Choroid plexus epithelial cell (primary cell): ENCODE results near the gene ASF1A.

Source experiments
- DNase-seq: peaks from one replicate; pipeline ENCODE4 v3.0.0-alpha.2; 2010; ENCODE audit warnings: low read depth
- H3K4me3 ChIP-seq: 2 replicates; pipeline ENCODE4 v1.5.1; 2011; ENCODE audit warnings: low read depth, mild to moderate bottlenecking, control low read depth, low read length, moderate library complexity
- TF ChIP-seq, protein P1 (sequence below): conservative IDR thresholded peaks from 2 replicates; pipeline ENCODE4 v1.5.1; 2011; ENCODE audit warnings: low read depth, mild to moderate bottlenecking, control low read depth, inconsistent platforms, low read length, moderate library complexity

Gene ASF1A

DNA sequence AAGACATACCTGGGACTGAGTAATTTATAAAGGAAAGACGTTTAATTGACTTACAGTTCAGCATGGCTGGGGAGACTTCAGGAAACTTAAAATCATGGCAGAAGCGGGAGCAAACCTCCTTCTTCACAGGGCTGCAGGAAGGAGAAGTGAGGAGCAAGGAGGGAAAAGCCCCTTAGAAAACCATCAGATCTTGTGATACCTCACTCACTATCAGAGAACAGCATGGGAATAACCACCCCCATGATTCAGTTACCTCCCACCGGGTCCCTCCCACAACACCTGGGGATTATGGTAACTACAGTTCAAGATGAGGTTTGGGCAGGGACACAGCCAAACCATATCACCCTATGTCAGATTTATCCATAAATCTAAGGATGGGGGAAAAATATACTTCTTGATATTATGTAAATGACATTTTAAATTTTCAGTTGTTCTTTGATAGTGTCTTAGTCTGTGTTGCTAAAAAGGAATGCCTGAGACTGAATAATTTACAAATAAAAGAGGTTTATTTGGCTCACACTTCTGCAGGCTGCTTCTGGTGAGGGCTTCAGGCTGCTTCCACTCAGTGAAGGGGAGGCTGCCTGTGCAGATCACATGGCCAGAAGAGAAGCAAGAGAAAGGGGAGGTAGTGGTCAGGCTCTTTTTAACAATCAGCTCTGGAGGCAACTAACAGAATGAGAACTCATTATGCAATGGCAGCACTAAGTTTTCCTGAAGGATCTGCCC lies 42.2 kb downstream of the ASF1A start:
- TF ChIP-seq, protein P1, sequence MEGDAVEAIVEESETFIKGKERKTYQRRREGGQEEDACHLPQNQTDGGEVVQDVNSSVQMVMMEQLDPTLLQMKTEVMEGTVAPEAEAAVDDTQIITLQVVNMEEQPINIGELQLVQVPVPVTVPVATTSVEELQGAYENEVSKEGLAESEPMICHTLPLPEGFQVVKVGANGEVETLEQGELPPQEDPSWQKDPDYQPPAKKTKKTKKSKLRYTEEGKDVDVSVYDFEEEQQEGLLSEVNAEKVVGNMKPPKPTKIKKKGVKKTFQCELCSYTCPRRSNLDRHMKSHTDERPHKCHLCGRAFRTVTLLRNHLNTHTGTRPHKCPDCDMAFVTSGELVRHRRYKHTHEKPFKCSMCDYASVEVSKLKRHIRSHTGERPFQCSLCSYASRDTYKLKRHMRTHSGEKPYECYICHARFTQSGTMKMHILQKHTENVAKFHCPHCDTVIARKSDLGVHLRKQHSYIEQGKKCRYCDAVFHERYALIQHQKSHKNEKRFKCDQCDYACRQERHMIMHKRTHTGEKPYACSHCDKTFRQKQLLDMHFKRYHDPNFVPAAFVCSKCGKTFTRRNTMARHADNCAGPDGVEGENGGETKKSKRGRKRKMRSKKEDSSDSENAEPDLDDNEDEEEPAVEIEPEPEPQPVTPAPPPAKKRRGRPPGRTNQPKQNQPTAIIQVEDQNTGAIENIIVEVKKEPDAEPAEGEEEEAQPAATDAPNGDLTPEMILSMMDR, result no peak
- H3K4me3 ChIP-seq, result no peak overlapping the region
- no peak for DNase-seq

DNA sequence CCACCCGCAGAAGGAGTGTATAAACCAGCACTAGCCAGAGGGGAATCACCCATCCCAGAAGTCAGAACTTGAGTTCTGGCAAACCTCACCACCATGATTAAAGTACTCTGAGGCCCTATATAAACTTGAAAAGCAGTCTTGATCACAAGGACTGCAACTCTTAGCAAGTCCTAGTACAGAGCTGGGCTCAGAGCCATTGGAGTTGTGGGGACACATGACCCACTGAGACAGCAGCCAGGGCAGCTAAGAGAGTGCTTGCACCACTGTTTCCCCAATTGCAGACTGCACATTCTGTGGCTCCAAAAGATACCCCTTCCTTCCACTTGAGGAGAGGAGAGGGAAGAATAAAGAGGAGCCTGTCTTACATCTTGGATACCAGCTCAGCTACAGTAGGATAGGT lies 45.7 kb downstream of the ASF1A start:
- H3K4me3 ChIP-seq, result no peak overlapping the region
- TF ChIP-seq, protein P1, result no peak
- no peak for DNase-seq

DNA sequence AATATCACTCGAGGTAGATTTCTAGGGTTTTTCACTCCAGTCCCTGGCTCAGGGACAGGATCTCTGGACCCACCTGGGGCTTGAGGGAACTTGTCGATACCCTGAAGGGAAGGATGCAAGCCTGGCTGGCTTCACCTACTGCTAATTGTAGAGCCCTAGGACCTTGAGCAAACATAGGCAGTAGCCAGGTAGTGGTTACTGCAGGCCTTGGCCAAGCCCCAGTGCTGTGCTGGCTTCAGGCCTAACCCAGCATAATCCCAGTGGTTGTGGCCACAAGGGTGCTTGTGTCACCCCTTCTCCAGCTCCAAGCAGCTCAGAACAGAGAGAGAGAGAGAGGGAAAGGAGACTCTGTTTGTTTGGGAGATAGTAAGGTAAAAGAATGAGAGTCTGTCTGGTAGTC lies 46.8 kb downstream of the ASF1A start:
- H3K4me3 ChIP-seq, result no peak overlapping the region
- TF ChIP-seq, protein P1, result no peak
- no peak for DNase-seq

DNA sequence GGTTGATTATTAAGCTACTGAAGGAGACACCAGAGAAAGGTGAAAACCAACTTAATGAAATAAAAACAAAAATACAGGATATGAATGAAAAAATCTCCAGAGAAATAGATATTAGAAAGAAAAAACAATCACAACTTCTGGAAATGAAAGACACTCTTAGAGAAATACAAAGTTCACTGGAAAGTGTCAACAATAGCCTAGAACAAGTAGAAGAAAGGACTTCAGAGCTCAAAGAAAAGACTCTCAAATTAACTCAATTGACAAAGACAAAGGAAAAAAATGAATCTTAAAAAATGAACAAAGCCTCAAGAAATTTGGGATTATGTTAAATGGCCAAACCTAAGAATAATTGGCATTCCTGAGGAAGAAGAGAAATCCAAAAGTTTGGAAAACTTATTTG lies 51.3 kb downstream of the ASF1A start:
- DNase-seq, result no peak
- H3K4me3 ChIP-seq, result no peak overlapping the region
- TF ChIP-seq, protein P1, result no peak

DNA sequence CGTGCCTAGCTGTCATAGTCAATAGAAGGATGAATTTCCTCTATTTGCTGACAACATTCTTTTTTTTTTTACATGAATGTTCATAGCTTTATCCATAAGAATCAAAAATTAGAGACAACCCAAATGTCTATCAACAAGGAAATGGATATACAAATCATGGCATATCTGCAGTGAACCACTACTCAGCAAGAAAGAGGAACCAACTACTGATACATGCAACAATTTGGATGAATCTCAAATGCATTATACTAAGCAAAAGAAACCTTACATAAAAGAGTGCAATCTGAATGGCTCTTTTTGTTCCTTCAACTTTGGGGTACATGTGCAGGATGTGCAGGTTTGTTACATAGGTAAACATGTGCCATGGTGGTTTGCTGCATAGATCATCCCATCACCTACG lies 58.7 kb downstream of the ASF1A start:
- TF ChIP-seq, protein P1, result no peak
- no peak overlapping the region for H3K4me3 ChIP-seq
- no peak for DNase-seq

DNA sequence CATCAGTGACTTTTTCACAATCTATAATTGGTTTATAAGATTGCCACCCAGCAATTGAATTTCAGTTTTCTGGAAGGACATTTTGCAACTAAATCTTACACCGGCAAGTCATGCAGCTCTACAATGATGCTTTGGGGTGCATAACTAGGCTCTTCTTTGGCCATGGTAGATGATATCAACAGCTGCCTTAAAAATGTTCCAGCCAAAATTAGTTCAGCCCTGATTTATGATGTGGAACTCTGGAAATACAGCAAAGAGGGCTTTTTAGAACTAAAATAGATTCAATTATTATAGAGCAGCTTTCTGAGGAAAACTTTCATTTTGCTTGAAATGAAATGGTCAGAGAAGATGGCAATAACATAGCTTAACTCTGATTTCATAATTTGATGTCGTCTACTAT lies 59.4 kb downstream of the ASF1A start:
- H3K4me3 ChIP-seq, result no peak overlapping the region
- TF ChIP-seq, protein P1, result no peak
- DNase-seq, result no peak
